Epithelial cell of esophagus (primary cell): ENCODE measurements around the gene DCAKD.

Experiments used
- DNase-seq: peaks from one replicate; pipeline ENCODE4 v3.0.0; 2010; ENCODE audit warnings: low read depth
- H3K4me3 ChIP-seq: 2 replicates; pipeline ENCODE4 v1.5.1; 2011; ENCODE audit warnings: mild to moderate bottlenecking, low read length, control low read depth
- TF ChIP-seq, protein P1 (sequence below): IDR thresholded peaks from 2 replicates; pipeline ENCODE4 v1.5.1; 2011; ENCODE audit warnings: low read depth, mild to moderate bottlenecking, low read length, control low read depth, inconsistent platforms; ENCODE audit not compliant: insufficient read depth; ENCODE audit errors: missing control alignments

Gene DCAKD

DNA sequence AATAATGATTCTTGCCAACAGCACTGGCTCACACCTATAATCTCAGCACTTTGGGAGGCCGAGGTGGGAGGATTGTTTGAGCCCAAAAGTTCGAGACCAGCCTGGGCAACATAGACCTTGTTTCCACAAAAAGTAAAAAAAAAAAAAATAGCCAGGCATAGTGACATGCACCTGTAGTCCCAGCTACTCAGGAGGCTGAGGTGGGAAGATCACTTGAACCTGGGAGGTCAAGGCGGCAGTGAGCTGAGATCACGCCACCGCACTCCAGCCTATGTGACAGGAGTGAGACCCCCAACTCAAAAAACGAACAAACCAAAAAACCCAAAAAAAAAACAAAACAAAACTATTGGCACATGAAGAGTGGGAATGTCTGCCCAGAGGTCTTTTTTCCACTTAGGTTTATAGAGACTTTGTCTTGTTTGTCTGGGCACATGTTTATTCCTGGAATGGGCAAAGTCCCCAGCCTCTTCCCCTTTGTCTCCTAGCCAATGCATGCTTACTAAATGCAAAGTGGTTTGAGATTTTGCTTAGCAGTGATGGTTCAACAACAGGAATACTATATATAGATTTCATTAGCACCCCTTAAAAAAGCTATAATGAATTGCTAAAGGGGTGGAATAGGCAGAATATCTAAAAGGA is 35.6 kb upstream of the DCAKD start:
- TF ChIP-seq, protein P1, sequence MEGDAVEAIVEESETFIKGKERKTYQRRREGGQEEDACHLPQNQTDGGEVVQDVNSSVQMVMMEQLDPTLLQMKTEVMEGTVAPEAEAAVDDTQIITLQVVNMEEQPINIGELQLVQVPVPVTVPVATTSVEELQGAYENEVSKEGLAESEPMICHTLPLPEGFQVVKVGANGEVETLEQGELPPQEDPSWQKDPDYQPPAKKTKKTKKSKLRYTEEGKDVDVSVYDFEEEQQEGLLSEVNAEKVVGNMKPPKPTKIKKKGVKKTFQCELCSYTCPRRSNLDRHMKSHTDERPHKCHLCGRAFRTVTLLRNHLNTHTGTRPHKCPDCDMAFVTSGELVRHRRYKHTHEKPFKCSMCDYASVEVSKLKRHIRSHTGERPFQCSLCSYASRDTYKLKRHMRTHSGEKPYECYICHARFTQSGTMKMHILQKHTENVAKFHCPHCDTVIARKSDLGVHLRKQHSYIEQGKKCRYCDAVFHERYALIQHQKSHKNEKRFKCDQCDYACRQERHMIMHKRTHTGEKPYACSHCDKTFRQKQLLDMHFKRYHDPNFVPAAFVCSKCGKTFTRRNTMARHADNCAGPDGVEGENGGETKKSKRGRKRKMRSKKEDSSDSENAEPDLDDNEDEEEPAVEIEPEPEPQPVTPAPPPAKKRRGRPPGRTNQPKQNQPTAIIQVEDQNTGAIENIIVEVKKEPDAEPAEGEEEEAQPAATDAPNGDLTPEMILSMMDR: no peak
- no peak for DNase-seq
- H3K4me3 ChIP-seq: no peak overlapping the region

DNA sequence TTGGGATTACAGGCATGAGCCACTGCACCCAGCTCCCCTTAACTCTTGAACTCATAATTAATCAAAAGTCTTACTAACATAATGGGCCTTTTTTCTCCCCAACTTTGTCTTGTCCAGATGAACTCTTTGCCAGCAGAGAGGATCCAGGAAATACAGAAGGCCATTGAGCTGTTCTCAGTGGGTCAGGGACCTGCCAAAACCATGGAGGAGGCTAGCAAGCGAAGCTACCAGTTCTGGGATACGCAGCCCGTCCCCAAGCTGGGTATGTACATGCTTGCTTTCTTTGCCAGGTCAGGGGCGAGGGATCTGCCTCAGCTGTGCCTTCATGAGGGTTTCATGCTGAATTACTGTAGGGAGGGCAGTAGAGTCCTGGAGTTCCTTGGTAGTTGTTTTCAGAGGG is 35.0 kb upstream of the DCAKD start:
- DNase-seq: no peak
- TF ChIP-seq, protein P1: no peak
- no peak overlapping the region for H3K4me3 ChIP-seq

DNA sequence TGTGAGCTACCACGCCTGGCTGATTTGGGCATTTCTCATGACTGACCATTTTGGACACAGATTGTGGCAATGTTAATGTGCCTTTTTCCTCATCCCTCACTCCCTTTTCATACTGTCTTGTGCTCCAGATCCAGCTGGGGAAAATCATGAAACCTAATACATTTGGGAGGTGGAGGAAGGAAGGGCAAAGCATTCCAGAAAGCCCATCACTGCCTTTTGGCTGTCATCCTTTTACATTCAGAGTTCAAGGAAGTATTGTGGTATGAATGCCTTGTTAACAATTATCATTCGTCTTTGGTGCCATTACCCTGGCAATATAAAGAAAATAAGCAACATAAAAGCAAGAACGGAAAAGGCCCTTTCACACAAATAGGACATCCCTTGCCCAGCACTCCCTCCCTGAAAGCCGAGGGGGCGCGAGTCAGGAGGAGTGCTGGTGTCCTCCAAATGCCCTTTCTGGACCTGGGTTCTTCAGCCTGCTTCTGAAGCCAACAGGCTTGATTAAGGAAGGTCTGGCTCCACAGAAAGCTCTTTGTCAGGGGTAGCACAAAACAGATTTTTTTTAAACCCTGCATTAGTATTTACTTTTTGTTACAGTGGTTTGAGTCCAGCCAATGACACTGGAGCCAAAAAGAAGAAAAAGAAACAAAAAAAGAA is 29.7 kb upstream of the DCAKD start:
- DNase-seq: no peak
- H3K4me3 ChIP-seq: no peak overlapping the region
- TF ChIP-seq, protein P1: no peak

DNA sequence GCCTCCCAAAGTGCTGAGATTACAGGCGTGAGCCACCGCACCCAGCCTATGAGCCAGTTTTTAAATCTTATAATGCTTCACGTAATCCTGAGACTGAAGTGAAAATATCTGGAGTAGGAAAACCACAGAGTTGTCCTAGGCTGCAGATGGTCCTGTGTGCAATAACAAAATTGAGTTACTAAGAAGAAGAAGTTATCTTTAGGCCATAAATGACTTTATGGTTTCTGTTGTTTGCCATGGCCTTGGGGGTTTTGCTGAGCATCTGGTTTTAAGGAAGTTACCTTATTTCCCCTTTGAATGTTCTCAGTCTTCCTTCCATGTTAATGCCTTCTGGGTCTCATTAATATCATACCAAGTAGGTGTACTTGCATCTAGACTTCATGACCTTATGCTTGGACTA is 26.2 kb upstream of the DCAKD start:
- no peak for DNase-seq
- TF ChIP-seq, protein P1: no peak
- H3K4me3 ChIP-seq: no peak overlapping the region

DNA sequence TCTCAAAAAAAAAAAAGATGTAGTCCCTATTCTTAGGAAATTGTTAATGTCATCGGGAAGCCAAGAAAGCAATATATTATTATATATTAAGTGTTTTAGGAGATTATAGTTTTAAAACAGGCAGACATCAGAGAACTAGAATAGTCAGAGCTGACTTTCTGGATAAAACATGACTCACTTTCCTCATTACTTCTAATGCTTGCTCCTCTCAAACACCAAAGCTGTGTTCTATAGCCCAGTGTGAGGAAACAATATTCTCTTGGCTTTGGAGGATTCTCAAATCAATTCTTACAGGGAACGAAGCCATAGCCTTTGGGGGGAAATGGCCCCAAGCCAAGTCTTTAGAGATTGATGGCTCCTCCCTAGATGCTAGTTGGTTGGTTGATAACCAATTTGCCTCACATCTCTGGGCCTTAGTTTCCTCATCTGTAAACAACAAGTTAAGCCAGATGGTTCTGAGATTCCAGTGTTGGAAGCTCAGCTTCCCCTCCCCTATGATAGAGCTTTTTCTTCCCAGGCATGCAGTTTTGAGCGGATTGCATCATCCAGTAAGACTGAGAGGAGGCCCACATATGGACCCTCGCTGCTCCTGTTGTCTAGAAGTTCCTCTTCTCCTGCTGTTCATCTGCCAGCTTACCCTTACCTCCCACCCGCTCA is 22.1 kb upstream of the DCAKD start:
- TF ChIP-seq, protein P1: no peak
- peak; percentile 30 for DNase-seq
- H3K4me3 ChIP-seq: no peak overlapping the region

DNA sequence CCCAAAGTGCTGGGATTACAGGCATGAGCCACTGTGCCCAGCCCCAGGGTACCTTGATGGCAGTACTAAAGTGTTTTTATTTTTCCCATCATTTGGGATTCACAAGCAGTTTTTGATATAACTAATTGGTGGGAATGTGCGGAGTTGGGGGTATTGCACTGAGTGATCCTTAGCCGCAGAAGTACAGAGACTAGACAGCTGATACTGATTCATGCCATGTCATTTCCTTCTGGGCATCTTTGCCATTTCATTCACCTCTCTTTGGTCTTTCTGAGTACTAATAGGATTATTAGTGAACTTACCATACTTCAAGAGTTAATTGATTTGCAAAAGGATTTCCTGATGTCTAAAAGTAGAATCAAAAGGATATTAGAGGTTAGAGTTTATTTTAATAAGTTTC is 19.4 kb upstream of the DCAKD start:
- DNase-seq: peak; percentile 39
- no peak overlapping the region for H3K4me3 ChIP-seq
- TF ChIP-seq, protein P1: no peak

DNA sequence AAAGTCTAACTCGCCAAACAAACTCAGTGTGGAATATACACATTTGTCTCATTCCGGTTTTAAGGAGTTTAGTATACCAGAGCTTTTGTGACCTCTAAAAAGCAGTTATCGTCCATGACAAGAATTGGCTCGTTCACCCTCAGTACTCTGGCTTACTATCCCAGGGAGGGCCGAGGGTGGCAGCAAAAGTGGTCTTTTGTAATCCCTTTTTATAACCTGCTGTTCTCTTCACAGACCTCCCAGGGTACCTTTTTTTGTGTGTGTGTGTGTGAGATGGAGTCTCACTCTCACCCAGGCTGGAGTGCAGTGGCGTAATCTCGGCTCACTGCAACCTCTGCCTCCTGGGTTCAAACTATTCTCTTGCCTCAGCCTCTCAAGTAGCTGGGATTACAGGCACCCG is 18.6 kb upstream of the DCAKD start:
- TF ChIP-seq, protein P1: no peak
- no peak for DNase-seq

More for the DNA sequence above, 18.6 kb upstream of the DCAKD start:
- H3K4me3 ChIP-seq: no peak overlapping the region
